HEK293 (cell line): ENCODE measurements around the gene TLE2.

Experiments used
- CTCF ChIA-PET: fragments of 350-600 bp; formaldehyde crosslinking; extraction: SDS; loops from one replicate; lab custom pipeline; 2021; ENCODE audit warnings: antibody characterized with exemption; lab: Yijun Ruan, JAX
- POLR2A ChIA-PET: fragments of 300-600 bp; formaldehyde crosslinking; extraction: SDS; loops from one replicate; lab custom pipeline; 2020; ENCODE audit warnings: antibody characterized with exemption, inconsistent platforms; lab: Yijun Ruan, JAX
- H3K27ac ChIP-seq: fragments of 200-500 bp; sonication (Bioruptor generic); 2 replicates; pipeline ENCODE4 v1.5.1; 2014; ENCODE audit warnings: low read depth, low read length, control low read depth, inconsistent platforms; ENCODE audit errors: extremely low read depth
- H3K36me3 ChIP-seq, 2 experiments: fragments of 200-500 bp in 1 of 2; sonication (Bioruptor generic) in 1 of 2; 1 replicate in 1 of 2; 2 replicates in 1 of 2; pipeline ENCODE4 v1.5.1; 2014 to 2017; ENCODE audit warnings: inconsistent platforms in 2 of 2, low read length in 2 of 2; ENCODE audit not compliant: control insufficient read depth in 2 of 2, insufficient read depth in 1 of 2
- H3K4me1 ChIP-seq: fragments of 200-500 bp; sonication (Bioruptor generic); 2 replicates; pipeline ENCODE4 v1.5.1; 2014; ENCODE audit warnings: mild to moderate bottlenecking, low read length, inconsistent platforms; ENCODE audit not compliant: control insufficient read depth, insufficient read depth
- H3K4me3 ChIP-seq: 2 replicates; pipeline ENCODE4 v1.5.1; 2011; ENCODE audit warnings: low read depth, mild to moderate bottlenecking, control low read depth, low read length, moderate library complexity
- H3K9me3 ChIP-seq: fragments of 200-500 bp; sonication (Bioruptor generic); 2 replicates; pipeline ENCODE4 v1.5.1; 2014; ENCODE audit warnings: low read depth, low read length, inconsistent platforms; ENCODE audit not compliant: control insufficient read depth, insufficient read depth
- GLIS1 ChIP-seq: fragments of 450-650 bp; formaldehyde crosslinking; IDR thresholded peaks from 2 replicates; pipeline ENCODE4 v1.5.1; 2016; ENCODE audit warnings: missing biosample characterization, missing genetic modification characterization
- INSM2 ChIP-seq: fragments of 450-650 bp; formaldehyde crosslinking; IDR thresholded peaks from 2 replicates; pipeline ENCODE4 v1.5.1; 2016; ENCODE audit warnings: missing biosample characterization, missing genetic modification characterization
- KLF10 ChIP-seq: fragments of 450-650 bp; IDR thresholded peaks from 2 replicates; pipeline ENCODE4 v1.5.1; 2018; ENCODE audit warnings: missing biosample characterization, mild to moderate bottlenecking, missing genetic modification characterization
- KLF8 ChIP-seq: fragments of 450-650 bp; formaldehyde crosslinking; IDR thresholded peaks from 2 replicates; pipeline ENCODE4 v1.5.1; 2016; ENCODE audit warnings: missing biosample characterization, missing genetic modification characterization
- KLF9 ChIP-seq: fragments of 450-650 bp; formaldehyde crosslinking; IDR thresholded peaks from 2 replicates; pipeline ENCODE4 v1.5.1; 2016; ENCODE audit warnings: missing biosample characterization, missing genetic modification characterization, low read depth
- SP2 ChIP-seq: fragments of 450-650 bp; formaldehyde crosslinking; IDR thresholded peaks from 2 replicates; pipeline ENCODE4 v1.5.1; 2016; ENCODE audit warnings: missing biosample characterization, missing genetic modification characterization
- WT1 ChIP-seq: fragments of 450-650 bp; formaldehyde crosslinking; IDR thresholded peaks from 2 replicates; pipeline ENCODE4 v1.5.1; 2016; ENCODE audit warnings: missing biosample characterization, missing genetic modification characterization
- ZBTB1 ChIP-seq: fragments of 450-650 bp; formaldehyde crosslinking; IDR thresholded peaks from 2 replicates; pipeline ENCODE4 v1.5.1; 2016; ENCODE audit warnings: missing biosample characterization, missing genetic modification characterization
- ZBTB26 ChIP-seq: fragments of 450-650 bp; formaldehyde crosslinking; optimal IDR thresholded peaks from 2 replicates; pipeline ENCODE3; 2016; ENCODE audit warnings: missing biosample characterization, mild to moderate bottlenecking, missing genetic modification characterization
- ZIC2 ChIP-seq: fragments of 450-650 bp; formaldehyde crosslinking; IDR thresholded peaks from 2 replicates; pipeline ENCODE4 v1.5.1; 2016; ENCODE audit warnings: missing biosample characterization, missing genetic modification characterization
- ZNF23 ChIP-seq: fragments of 450-650 bp; formaldehyde crosslinking; IDR thresholded peaks from 2 replicates; pipeline ENCODE4 v1.5.1; 2016; ENCODE audit warnings: missing biosample characterization, missing genetic modification characterization, borderline replicate concordance
- ZNF24 ChIP-seq: fragments of 450-650 bp; formaldehyde crosslinking; IDR thresholded peaks from 2 replicates; pipeline ENCODE4 v1.5.1; 2016; ENCODE audit warnings: missing biosample characterization, missing genetic modification characterization
- ZNF280D ChIP-seq: fragments of 450-650 bp; formaldehyde crosslinking; IDR thresholded peaks from 2 replicates; pipeline ENCODE4 v1.5.1; 2016; ENCODE audit warnings: missing biosample characterization, missing genetic modification characterization
- ZNF335 ChIP-seq: fragments of 450-650 bp; formaldehyde crosslinking; conservative IDR thresholded peaks from 2 replicates; pipeline ENCODE4 v1.5.1; 2016; ENCODE audit warnings: missing biosample characterization, missing genetic modification characterization
- ZNF391 ChIP-seq: fragments of 450-650 bp; formaldehyde crosslinking; IDR thresholded peaks from 2 replicates; pipeline ENCODE4 v1.5.1; 2016; ENCODE audit warnings: low read depth, missing biosample characterization, missing genetic modification characterization, borderline replicate concordance
- ZNF394 ChIP-seq: fragments of 450-650 bp; formaldehyde crosslinking; IDR thresholded peaks from 2 replicates; pipeline ENCODE4 v1.5.1; 2016; ENCODE audit warnings: missing biosample characterization, missing genetic modification characterization, mild to moderate bottlenecking, moderate library complexity, borderline replicate concordance
- ZNF404 ChIP-seq: fragments of 450-650 bp; formaldehyde crosslinking; IDR thresholded peaks from 2 replicates; pipeline ENCODE4 v1.5.1; 2017; ENCODE audit warnings: missing biosample characterization, missing genetic modification characterization
- ZNF600 ChIP-seq: fragments of 450-650 bp; formaldehyde crosslinking; IDR thresholded peaks from 2 replicates; pipeline ENCODE4 v1.5.1; 2016; ENCODE audit warnings: missing biosample characterization, missing genetic modification characterization
- ZNF623 ChIP-seq: fragments of 450-650 bp; formaldehyde crosslinking; IDR thresholded peaks from 2 replicates; pipeline ENCODE4 v1.5.1; 2016; ENCODE audit warnings: missing biosample characterization, missing genetic modification characterization
- ZNF707 ChIP-seq: fragments of 450-650 bp; formaldehyde crosslinking; IDR thresholded peaks from 2 replicates; pipeline ENCODE4 v1.5.1; 2016; ENCODE audit warnings: missing biosample characterization, missing genetic modification characterization
- ZNF776 ChIP-seq: fragments of 450-650 bp; formaldehyde crosslinking; IDR thresholded peaks from 2 replicates; pipeline ENCODE4 v1.5.0; 2017; ENCODE audit warnings: missing biosample characterization, missing genetic modification characterization, borderline replicate concordance
- ZNF785 ChIP-seq: fragments of 450-650 bp; formaldehyde crosslinking; IDR thresholded peaks from 2 replicates; pipeline ENCODE4 v1.5.1; 2016; ENCODE audit warnings: missing biosample characterization, missing genetic modification characterization
- ZSCAN5A ChIP-seq: fragments of 450-650 bp; formaldehyde crosslinking; IDR thresholded peaks from 2 replicates; pipeline ENCODE4 v1.5.1; 2016; ENCODE audit warnings: missing biosample characterization, missing genetic modification characterization
- TF ChIP-seq, protein P1 (sequence below): fragments of 450-650 bp; formaldehyde crosslinking; IDR thresholded peaks from 2 replicates; pipeline ENCODE4 v1.5.1; 2016; ENCODE audit warnings: missing biosample characterization, missing genetic modification characterization

TLE2 gene

GRCh38 chr19:3062165-3063105 is 33.4 kb upstream of the TLE2 start, which contains the start of gene TLE5 (continued):
- peak; percentile 38 for TF ChIP-seq SP2
- no peak for TF ChIP-seq ZSCAN5A
- no peak for TF ChIP-seq ZNF280D (tag by site-specific recombination)
- TF ChIP-seq ZNF600 (tag by site-specific recombination), result no peak
- TF ChIP-seq, protein P1, sequence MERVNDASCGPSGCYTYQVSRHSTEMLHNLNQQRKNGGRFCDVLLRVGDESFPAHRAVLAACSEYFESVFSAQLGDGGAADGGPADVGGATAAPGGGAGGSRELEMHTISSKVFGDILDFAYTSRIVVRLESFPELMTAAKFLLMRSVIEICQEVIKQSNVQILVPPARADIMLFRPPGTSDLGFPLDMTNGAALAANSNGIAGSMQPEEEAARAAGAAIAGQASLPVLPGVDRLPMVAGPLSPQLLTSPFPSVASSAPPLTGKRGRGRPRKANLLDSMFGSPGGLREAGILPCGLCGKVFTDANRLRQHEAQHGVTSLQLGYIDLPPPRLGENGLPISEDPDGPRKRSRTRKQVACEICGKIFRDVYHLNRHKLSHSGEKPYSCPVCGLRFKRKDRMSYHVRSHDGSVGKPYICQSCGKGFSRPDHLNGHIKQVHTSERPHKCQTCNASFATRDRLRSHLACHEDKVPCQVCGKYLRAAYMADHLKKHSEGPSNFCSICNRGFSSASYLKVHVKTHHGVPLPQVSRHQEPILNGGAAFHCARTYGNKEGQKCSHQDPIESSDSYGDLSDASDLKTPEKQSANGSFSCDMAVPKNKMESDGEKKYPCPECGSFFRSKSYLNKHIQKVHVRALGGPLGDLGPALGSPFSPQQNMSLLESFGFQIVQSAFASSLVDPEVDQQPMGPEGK (tag by site-specific recombination), result peak; percentile 50
- no peak for TF ChIP-seq ZBTB1 (tag by site-specific recombination)
- no peak for TF ChIP-seq INSM2 (tag by site-specific recombination)
- peak; percentile 12; the same call in 1 of the 2 replicates for TF ChIP-seq KLF8 (tag by site-specific recombination)
- TF ChIP-seq ZNF776 (tag by site-specific recombination), result no peak
- TF ChIP-seq ZNF24 (tag by site-specific recombination), result no peak
- peak; percentile 12; the same call in 1 of the 2 replicates for TF ChIP-seq ZIC2
- no peak for TF ChIP-seq ZNF23 (tag by site-specific recombination)
- no peak for TF ChIP-seq ZNF394 (tag by site-specific recombination)
- TF ChIP-seq, all 188 proteins: peak for 14

- Histone ChIP-seq H3K27ac (peak overlapping the region; percentile 75; the same call in 1 of the 2 replicates), H3K9me3 (no peaks in the 10 kb centered on the region), H3K4me3 (peak overlapping the region; percentile 59), H3K36me3 (peaks cover 11 to 39% of the 10 kb centered on the region in 2 experiments), H3K4me1 (peaks cover 15% of the 10 kb centered on the region)
- ChIA-PET CTCF (interaction anchor here (0.8 to 1.3 kb wide), 4 partner anchors 11 to 99 kb away, joined by 3 to 4 read pairs (median 3); no protein-coding TSS in a partner anchor), POLR2A (interaction anchor here (0.5 to 1.2 kb wide), 5 partner anchors 26 to 1799 kb away, joined by 3 to 7 read pairs (median 3); no protein-coding TSS in a partner anchor)
- TF ChIP-seq ZNF707 (tag by site-specific recombination), result no peak
- TF ChIP-seq GLIS1 (tag by site-specific recombination), result peak; percentile 51
- TF ChIP-seq ZNF785 (tag by site-specific recombination), result no peak
- peak; percentile 22 for TF ChIP-seq ZBTB26 (tag by site-specific recombination)
- no peak for TF ChIP-seq ZNF404
- peak; percentile 26; the same call in 1 of the 2 replicates for TF ChIP-seq ZNF391 (tag by site-specific recombination)
- no peak for TF ChIP-seq KLF10
- TF ChIP-seq KLF9 (tag by site-specific recombination), result peak; percentile 37; the same call in 1 of the 2 replicates
- no peak for TF ChIP-seq WT1 (tag by site-specific recombination)
- 0 out of 2 replicates have a peak, but pooled peaks have one; percentile 34 for TF ChIP-seq ZNF335 (tag by site-specific recombination)
- TF ChIP-seq ZNF623 (tag by site-specific recombination), result no peak
These were observed 32.4 kb upstream of the TLE2 start for GRCh38 chr19:3061182-3062161.
